Nucleus accumbens (tissue), 56 donors: ENCODE data around the gene RIMBP2.
A peak's percentile ranks its signal among the peaks of the same experiment; 100 is the strongest.
"Not testable (repeated sequence)": the region's sequence is repeated elsewhere in the genome, so short reads cannot be mapped to it uniquely, and the experiment has no call there.

Experiments
- DNase-seq, 56 donors: peaks; one replicate each; lab custom pipeline; 2025; lab: John Stamatoyannopoulos, UW

RIMBP2 gene

GRCh38 chr12:130613831-130614529 is 102.1 kb downstream of the RIMBP2 start:
- DNase-seq = no peak

GRCh38 chr12:130613131-130613530 is 103.0 kb downstream of the RIMBP2 start:
- no peak for DNase-seq

DNA sequence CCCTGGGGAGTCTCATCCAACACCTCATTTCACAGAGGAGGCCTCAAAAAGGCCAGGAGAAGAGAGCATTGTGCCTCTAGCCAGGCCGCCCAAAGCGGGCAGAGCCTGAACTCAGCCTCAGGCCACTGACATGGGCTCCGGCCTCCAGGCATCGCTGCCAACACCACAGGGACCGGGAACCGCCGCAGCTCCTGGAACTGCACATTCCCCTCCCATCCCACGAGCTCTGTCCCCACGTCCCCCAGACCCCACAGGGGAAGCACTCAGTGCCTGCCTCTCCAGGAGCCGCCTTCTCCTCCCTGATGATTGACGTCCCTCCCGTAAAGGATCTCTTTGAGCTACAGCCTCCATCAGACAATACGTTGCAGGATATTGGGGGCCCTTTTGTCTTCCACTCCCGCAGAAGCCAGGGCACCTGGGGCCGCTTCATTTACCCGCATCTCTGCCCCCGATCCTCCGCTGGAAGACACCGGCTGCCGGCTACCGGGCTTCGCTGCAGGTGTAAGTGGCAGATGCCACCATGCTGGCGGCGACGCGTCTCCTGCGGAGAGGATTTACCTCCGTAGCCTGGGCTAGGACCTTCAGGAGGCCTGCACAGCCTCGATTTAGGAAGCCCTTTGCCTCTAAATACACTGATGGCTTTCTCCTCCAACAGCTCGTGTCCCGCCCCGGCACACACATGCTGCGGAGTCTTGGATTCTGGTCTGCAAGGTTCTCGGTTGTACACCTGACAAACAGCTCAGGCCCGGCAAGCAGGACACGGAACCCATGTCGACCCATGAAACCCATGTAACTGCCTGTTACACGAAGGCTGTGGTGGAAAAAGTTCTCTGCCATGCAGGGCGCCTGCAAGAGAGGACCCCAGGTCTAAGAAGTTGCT is 104.8 kb downstream of the RIMBP2 start:
- no peak for DNase-seq

DNA sequence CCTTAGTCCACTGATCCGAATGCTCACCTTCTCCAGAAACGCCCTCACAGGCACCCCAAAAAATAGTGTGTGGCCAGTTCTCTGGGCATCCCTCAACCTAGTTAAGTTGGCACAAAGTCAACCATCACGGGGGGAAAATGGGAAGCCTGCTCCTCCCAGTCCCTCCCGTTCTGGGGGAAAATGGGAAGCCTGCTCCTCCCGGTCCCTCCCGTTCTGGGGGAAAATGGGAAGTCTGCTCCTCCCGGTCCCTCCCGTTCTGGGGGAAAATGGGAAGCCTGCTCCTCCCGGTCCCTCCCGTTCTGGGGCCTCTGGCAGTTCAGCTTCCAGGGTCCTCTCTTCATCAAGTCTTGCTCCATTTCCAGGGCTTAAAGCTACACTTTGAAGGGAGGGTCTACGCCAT is 106.1 kb downstream of the RIMBP2 start:
- no peak for DNase-seq

DNA sequence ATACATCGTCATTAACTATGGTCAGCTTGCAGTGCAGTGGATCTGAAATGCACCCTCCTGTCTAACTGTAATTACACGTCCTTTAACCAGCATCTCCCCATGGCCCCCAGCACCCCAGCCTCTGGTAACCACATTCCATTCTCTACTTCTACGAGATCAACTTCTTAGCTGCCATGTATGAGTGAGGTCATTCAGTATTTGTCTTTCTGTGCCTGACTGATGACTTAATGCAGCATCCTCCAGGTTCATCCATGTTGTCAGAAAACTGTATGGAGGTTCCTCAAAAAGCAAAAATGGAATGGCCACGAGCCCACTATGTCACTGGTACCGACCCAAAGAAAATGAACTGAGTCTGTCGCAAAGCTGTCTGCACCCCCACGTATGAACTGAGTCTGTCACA is 107.3 kb downstream of the RIMBP2 start:
- DNase-seq = no peak

DNA sequence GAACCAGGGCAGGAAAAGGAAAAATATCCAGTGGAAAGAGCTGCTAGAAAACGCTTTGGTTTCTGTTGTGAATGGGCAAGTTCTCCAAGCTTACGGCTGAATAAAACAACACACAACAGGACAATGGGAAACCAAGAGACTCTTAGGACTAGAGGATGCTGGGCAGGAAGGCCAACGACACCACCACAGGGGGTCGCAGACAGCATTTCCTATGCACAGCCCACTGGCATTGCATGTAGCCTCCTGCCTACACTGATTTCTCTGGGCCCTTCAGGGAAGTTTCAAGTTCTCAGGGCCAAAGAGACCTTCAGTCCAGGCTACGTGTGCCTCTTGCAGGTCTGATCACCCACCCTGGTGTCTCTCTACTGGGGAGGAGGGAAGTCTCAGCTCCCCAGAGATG is 108.0 kb downstream of the RIMBP2 start:
- DNase-seq = no peak

DNA sequence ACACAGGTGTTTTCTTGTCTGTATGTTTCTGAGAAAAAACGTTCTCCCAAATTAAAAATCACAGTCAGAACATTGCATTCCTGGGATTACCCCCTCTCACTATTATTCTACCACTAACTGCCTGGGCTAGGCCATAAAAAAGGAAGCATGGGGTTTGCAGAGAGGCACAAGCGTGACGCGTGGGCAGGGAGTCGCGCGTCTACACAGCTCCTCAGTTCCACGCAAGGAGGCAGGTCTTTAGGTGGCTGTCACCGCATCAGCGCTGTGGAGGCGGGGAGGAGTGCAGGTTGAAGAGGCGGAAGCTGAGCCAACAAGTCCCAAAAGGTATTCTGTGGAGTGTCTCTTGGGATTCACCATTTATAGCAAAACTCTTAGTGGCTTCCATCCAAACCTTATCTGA is 109.9 kb downstream of the RIMBP2 start:
- DNase-seq = peak in 39 of 56 donors; percentile 3 to 88 (median 51)

DNA sequence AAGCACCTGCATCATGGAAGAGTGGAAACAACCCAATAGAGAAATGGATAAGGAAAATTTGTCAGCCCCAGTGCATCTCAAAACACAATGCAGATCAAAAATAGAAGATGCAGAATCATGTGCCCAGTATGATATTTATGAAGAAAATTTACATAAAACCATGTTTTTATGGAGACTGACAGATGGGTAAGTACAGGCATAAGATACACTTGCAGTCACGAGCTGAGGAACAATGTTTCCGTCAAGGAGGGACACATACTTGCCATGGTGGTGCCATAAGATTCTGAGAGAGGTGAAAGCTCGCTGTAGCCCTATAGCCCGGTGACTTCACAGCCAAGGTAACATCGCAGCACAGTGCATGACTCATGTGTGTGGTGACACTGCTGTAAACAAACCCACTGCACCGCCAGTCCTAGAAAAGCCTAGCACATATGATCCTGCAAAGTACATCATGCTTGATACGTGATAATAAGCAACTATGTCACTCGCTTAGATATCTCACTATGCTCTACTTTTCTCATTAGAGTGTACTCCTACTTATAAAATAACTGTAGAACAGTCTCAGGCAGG is 112.6 kb downstream of the RIMBP2 start:
- DNase-seq = no peak

GRCh38 chr12:130602251-130602650 is 113.8 kb downstream of the RIMBP2 start:
- no peak for DNase-seq

- no peak for DNase-seq
Measured at GRCh38 chr12:130601327-130601726, 114.8 kb downstream of the RIMBP2 start.

DNA sequence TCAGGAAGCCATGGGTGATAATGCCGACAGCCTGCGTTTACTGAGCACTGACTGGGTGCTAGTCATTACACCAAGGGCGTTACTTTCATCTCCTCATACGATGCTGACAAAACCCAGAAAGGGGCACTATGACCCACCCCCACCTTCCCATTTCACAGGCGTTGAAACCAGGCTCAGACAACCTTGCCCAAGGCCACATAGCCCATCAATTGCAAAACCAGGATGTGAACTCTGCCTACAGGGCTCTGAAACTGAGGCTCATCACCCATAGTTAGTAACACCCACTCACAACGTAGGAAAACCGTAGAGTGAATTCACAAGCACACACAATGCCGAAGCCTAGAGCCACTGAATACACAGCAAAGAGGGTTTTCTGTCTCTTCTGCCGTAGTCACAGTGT is 119.9 kb downstream of the RIMBP2 start:
- DNase-seq = no peak

GRCh38 chr12:130595566-130595965 is 120.5 kb downstream of the RIMBP2 start:
- no peak for DNase-seq

GRCh38 chr12:130593056-130593455 is 123.0 kb downstream of the RIMBP2 start:
- no peak for DNase-seq

- DNase-seq = no peak
Measured at GRCh38 chr12:130592641-130593040, 123.5 kb downstream of the RIMBP2 start.

DNA sequence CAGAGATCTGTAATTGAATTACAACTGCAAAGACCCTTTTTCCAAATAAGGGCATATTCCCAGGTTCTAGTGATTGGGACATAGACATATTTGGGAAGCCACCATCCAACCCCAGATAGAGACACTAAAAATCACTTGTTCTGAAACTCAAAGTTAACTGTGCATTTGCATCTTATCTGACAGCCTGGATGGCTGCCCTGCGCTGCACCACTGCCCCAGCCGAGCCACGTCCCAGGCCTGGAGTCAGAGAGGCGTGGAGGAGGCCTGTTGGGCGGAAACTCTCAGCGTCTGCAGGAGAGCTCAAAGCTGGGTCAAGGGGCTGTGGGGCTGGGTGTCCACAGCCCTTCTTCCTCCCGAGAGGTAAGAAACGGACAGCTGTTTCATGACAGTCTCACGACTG is 124.4 kb downstream of the RIMBP2 start:
- DNase-seq = no peak

GRCh38 chr12:130590685-130591084 is 125.4 kb downstream of the RIMBP2 start:
- DNase-seq = no peak

- no peak for DNase-seq
Measured at GRCh38 chr12:130589540-130590317, 126.4 kb downstream of the RIMBP2 start.

GRCh38 chr12:130588696-130589539 is 127.2 kb downstream of the RIMBP2 start:
- DNase-seq = no peak

DNA sequence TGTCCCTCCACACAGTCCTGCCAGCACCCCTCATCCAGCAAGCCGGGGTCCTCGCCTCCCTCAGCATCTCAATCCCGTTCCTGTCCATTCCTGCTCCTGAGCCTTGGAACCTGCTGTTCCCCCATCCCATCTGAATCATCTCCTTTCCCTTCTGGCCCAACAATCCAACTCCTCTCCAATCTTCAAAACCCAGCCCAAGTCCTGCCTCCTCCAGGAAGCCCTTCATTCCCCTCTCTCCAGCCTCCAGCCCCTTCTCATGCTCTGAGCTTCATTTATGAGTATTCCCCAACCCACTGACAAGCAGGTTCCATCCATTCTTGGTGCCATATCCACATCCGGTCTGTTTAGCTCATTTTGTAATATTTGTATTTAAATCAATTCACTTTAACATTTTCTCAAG is 128.1 kb downstream of the RIMBP2 start:
- DNase-seq = no peak

DNA sequence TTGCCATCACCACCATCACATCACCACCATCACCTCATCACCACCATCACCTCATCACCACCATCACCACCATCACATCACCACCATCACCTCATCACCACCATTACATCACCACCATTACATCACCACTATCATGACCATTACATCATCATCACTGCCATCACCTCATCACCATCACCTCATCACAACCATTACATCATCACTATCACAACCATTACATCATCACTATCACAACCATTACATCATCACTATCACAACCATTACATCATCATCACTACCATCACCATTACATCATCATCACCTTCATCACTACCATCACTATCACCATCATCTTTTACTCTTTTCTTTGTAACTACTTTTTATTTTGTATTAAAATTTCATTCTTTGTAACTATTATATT is 131.6 kb downstream of the RIMBP2 start:
- not testable (repeated sequence) for DNase-seq
